HG03571 (cell line): ENCODE results near the gene SLC17A2.
A peak's percentile ranks its signal among the peaks of the same experiment; 100 is the strongest.

Experiments
- ATAC-seq: cut with Tn5 transposase; IDR thresholded peaks from one replicate; pipeline ENCODE4 v1.9.1; 2021; ENCODE audit not compliant: unreplicated experiment

The SLC17A2 gene

GRCh38 chr6:25930532-25931410, at the start of gene SLC17A2:
SLC17A2 (minus strand) TSS chr6:25930691; CDS start chr6:25925796, 4,895 bp downstream.
- no peak for ATAC-seq

GRCh38 chr6:25975923-25976560, 45.6 kb upstream of the SLC17A2 start:
- ATAC-seq, result no peak

- ATAC-seq, result no peak
Measured at GRCh38 chr6:25973923-25974555, 43.5 kb upstream of the SLC17A2 start.

- no peak for ATAC-seq
Measured at GRCh38 chr6:25972902-25973301, 42.4 kb upstream of the SLC17A2 start.

GRCh38 chr6:25972128-25972527, 41.6 kb upstream of the SLC17A2 start:
- ATAC-seq, result no peak

GRCh38 chr6:25971187-25971821, 40.8 kb upstream of the SLC17A2 start:
- ATAC-seq, result no peak

- no peak for ATAC-seq
Measured at GRCh38 chr6:25968769-25969168, 38.3 kb upstream of the SLC17A2 start.

GRCh38 chr6:25966711-25967110, 36.2 kb upstream of the SLC17A2 start:
- no peak for ATAC-seq

GRCh38 chr6:25965058-25965457, 34.6 kb upstream of the SLC17A2 start:
- ATAC-seq, result no peak

GRCh38 chr6:25963426-25964123, 33.1 kb upstream of the SLC17A2 start:
- ATAC-seq, result no peak

- peak; percentile 76 for ATAC-seq
Measured at GRCh38 chr6:25962149-25963127, 31.9 kb upstream of the SLC17A2 start, which contains the start of gene TRIM38. TRIM38 (plus strand) TSS chr6:25962802; CDS start chr6:25966523, 3,721 bp downstream.

- no peak for ATAC-seq
Measured at GRCh38 chr6:25961619-25962148, 31.2 kb upstream of the SLC17A2 start.

- no peak for ATAC-seq
Measured at GRCh38 chr6:25960734-25961133, 30.2 kb upstream of the SLC17A2 start.

GRCh38 chr6:25959890-25960536, 29.5 kb upstream of the SLC17A2 start:
- no peak for ATAC-seq

- no peak for ATAC-seq
Measured at GRCh38 chr6:25958700-25959162, 28.2 kb upstream of the SLC17A2 start.

GRCh38 chr6:25956226-25956625, 25.7 kb upstream of the SLC17A2 start:
- ATAC-seq, result no peak

- no peak for ATAC-seq
Measured at GRCh38 chr6:25954756-25955155, 24.3 kb upstream of the SLC17A2 start.

GRCh38 chr6:25953733-25954132, 23.2 kb upstream of the SLC17A2 start:
- no peak for ATAC-seq

- no peak for ATAC-seq
Measured at GRCh38 chr6:25952535-25952934, 22.0 kb upstream of the SLC17A2 start.
